HepG2 (cell line): ENCODE measurements around the gene NRL. TPM values are rescaled to one million over a fixed set of nuclear protein-coding genes. Genes with fewer than 3 reads are reported as not detected.

Source experiments
- ATF7-NPFF ChIP-seq: sonication (generic); formaldehyde crosslinking; IDR thresholded peaks from 2 replicates; pipeline ENCODE4 v1.8.1; 2023; ENCODE audit warnings: mild to moderate bottlenecking, low read depth, missing genetic modification reagents, moderate library complexity
- DDIT3 ChIP-seq: sonication (generic); formaldehyde crosslinking; IDR thresholded peaks from 2 replicates; pipeline ENCODE4 v1.4.0; 2020; ENCODE audit warnings: mild to moderate bottlenecking, missing genetic modification reagents
- KIAA2018 ChIP-seq: sonication (generic); formaldehyde crosslinking; IDR thresholded peaks from 2 replicates; pipeline ENCODE4 v1.5.0; 2020; ENCODE audit warnings: mild to moderate bottlenecking, missing genetic modification reagents, borderline replicate concordance
- MAFF ChIP-seq: IDR thresholded peaks from 2 replicates; pipeline ENCODE4 v1.6.1; 2011; ENCODE audit warnings: low read depth, low read length, improper control_type of control experiment
- POLR2A ChIP-seq, 2 experiments: IDR thresholded peaks; 2 replicates each; pipeline ENCODE4 v1.6.1; 2011; ENCODE audit warnings: low read depth in 2 of 2, low read length in 2 of 2, mild to moderate bottlenecking in 1 of 2, moderate library complexity in 1 of 2; ENCODE audit not compliant: insufficient read depth in 1 of 2
- SAP130 ChIP-seq: IDR thresholded peaks from 2 replicates; pipeline ENCODE4 v1.6.1; 2016; ENCODE audit warnings: low read depth
- TAF1 ChIP-seq: sonication (generic); formaldehyde crosslinking; IDR thresholded peaks from 2 replicates; pipeline ENCODE4 v1.4.0; 2020; ENCODE audit warnings: missing genetic modification reagents
- WIZ ChIP-seq: sonication (generic); formaldehyde crosslinking; IDR thresholded peaks from 2 replicates; pipeline ENCODE4 v1.5.1; 2020; ENCODE audit warnings: mild to moderate bottlenecking, missing genetic modification reagents
- ZBTB38 ChIP-seq: sonication (generic); formaldehyde crosslinking; IDR thresholded peaks from 2 replicates; pipeline ENCODE4 v1.5.1; 2020; ENCODE audit warnings: mild to moderate bottlenecking, missing genetic modification reagents
- ZMYM4 ChIP-seq: sonication (generic); formaldehyde crosslinking; IDR thresholded peaks from 2 replicates; pipeline ENCODE4 v1.8.1; 2023; ENCODE audit warnings: mild to moderate bottlenecking, missing genetic modification reagents
- ZNF570 ChIP-seq: sonication (generic); formaldehyde crosslinking; IDR thresholded peaks from 2 replicates; pipeline ENCODE4 v1.4.0; 2020; ENCODE audit warnings: mild to moderate bottlenecking, missing genetic modification reagents, borderline replicate concordance
- ZNF660 ChIP-seq: sonication (generic); formaldehyde crosslinking; IDR thresholded peaks from 2 replicates; pipeline ENCODE4 v1.5.1; 2020; ENCODE audit warnings: mild to moderate bottlenecking, low read depth, missing genetic modification reagents, borderline replicate concordance
- ZNF772 ChIP-seq: sonication (generic); formaldehyde crosslinking; IDR thresholded peaks from 2 replicates; pipeline ENCODE4 v1.5.0; 2020; ENCODE audit warnings: mild to moderate bottlenecking, missing genetic modification reagents
- ZNF781 ChIP-seq: sonication (generic); formaldehyde crosslinking; IDR thresholded peaks from 2 replicates; pipeline ENCODE4 v1.5.1; 2020; ENCODE audit warnings: borderline replicate concordance, mild to moderate bottlenecking, missing genetic modification reagents; ENCODE audit errors: not compliant biosample characterization
- ZSCAN22 ChIP-seq: sonication (generic); formaldehyde crosslinking; IDR thresholded peaks from 2 replicates; pipeline ENCODE4 v1.4.0; 2020; ENCODE audit warnings: mild to moderate bottlenecking, missing genetic modification reagents
- ZSCAN29 ChIP-seq: sonication (generic); formaldehyde crosslinking; conservative IDR thresholded peaks from 2 replicates; pipeline ENCODE4 v1.4.0; 2020; ENCODE audit warnings: mild to moderate bottlenecking, missing genetic modification reagents
- polyA plus RNA-seq, 8 experiments: library from polyadenylated mRNA; depleted of rRNA in 3 of 8; stranded (reverse) in 7 of 8; unstranded in 1 of 8; fragments of >200 nt; fragmentation: Illumina TruSeq in 4 of 8; extraction: Trizol in 4 of 8; gene quantifications; 2 replicates each; pipeline versions ENCODE4 v1.2.1 to v1.2.3, GENCODE V29; 2011 to 2016; ENCODE audit warnings: low read depth in 4 of 8, missing spikeins in 1 of 8, mixed read lengths in 1 of 8; ENCODE audit not compliant: insufficient read depth in 1 of 8
- total RNA-seq, 5 experiments: library from RNA; depleted of rRNA; stranded (reverse); fragments of >200 nt; fragmentation: Illumina TruSeq; extraction: Trizol; gene quantifications; 2 replicates each; pipeline ENCODE4 v1.2.3, GENCODE V29; 2016; ENCODE audit warnings: low read depth in 1 of 5
- TF ChIP-seq, protein P1 (sequence below): sonication (generic); formaldehyde crosslinking; IDR thresholded peaks from 2 replicates; pipeline ENCODE4 v1.4.0; 2020; ENCODE audit warnings: missing genetic modification reagents

The NRL gene
- total and polyA plus RNA-seq, 2 of the 13 experiments (the other 11 are each of a cell fraction or from before 2014, with no cell fraction given), result 2.5 to 4.7 TPM

DNA sequence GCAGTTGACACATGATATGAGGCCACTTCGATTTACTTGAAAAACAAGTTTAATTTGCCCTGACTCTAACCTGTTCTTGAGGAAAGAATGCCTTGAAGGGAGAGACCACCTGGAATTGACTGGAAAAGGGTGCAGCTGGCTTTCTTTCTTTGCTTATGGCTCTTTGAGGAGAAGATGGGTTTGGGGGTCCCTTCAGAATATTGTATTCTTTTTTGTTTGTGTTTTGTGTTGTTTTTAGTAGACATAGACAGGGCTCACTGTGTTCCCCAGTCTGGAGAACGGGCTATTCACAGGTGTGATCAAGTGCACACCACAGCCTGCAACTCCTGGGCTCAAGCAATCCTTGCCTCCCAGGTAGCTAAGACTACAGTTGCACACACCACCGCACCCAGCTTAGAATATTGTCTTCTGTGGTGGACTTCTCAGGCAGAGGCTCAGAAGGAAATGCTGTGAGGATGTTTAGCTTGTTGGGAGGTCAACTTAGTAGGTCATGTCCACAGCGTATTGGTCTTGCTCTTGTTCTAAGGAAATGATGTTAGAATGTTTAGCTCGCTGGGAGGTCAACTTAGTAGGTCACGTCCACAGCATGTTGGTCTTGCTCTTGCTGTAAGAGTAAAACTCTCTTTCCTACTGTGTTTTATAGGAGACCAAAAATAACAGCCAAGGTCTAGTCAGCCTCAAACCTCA is 1.5 kb upstream of the NRL start (continued):
- TF ChIP-seq KIAA2018 (CRISPR knock-in tag) (no peak), ZSCAN22 (CRISPR knock-in tag) (no peak), POLR2A (IDR thresholded peaks at IDR 0.05; ENCODE audit: insufficient read depth in 1 of 2, low read depth in 2 of 2, low read length in 2 of 2) (peak in 1 of 2 experiments; percentile 6; a peak in 1 of 4 replicates), DDIT3 (no peak), ZNF772 (CRISPR knock-in tag) (no peak), MAFF (no peak), ZMYM4 (0 out of 2 replicates have a peak, but pooled peaks have one; percentile 14), WIZ (CRISPR knock-in tag) (no peak), ATF7-NPFF (CRISPR knock-in tag) (no peak), ZBTB38 (CRISPR knock-in tag) (peak; percentile 39; the same call in 1 of the 2 replicates), TAF1 (no peak), ZNF570 (no peak), SAP130 (peak; percentile 44), ZNF781 (CRISPR knock-in tag) (peak; percentile 63), ZNF660 (no peak), ZSCAN29 (no peak)
- TF ChIP-seq, protein P1, sequence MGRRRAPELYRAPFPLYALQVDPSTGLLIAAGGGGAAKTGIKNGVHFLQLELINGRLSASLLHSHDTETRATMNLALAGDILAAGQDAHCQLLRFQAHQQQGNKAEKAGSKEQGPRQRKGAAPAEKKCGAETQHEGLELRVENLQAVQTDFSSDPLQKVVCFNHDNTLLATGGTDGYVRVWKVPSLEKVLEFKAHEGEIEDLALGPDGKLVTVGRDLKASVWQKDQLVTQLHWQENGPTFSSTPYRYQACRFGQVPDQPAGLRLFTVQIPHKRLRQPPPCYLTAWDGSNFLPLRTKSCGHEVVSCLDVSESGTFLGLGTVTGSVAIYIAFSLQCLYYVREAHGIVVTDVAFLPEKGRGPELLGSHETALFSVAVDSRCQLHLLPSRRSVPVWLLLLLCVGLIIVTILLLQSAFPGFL (CRISPR knock-in tag), result no peak
